NCI-H2227 (cell line): Measurements from ENCODE around the gene GUCY1A2.
"Not testable (repeated sequence)": the region's sequence is repeated elsewhere in the genome, so short reads cannot be mapped to it uniquely, and the experiment has no call there.

Source experiments
- DNase-seq: peaks from one replicate; lab custom pipeline; 2025; ENCODE audit not compliant: unreplicated experiment; lab: John Stamatoyannopoulos, UW

GUCY1A2 gene

DNA sequence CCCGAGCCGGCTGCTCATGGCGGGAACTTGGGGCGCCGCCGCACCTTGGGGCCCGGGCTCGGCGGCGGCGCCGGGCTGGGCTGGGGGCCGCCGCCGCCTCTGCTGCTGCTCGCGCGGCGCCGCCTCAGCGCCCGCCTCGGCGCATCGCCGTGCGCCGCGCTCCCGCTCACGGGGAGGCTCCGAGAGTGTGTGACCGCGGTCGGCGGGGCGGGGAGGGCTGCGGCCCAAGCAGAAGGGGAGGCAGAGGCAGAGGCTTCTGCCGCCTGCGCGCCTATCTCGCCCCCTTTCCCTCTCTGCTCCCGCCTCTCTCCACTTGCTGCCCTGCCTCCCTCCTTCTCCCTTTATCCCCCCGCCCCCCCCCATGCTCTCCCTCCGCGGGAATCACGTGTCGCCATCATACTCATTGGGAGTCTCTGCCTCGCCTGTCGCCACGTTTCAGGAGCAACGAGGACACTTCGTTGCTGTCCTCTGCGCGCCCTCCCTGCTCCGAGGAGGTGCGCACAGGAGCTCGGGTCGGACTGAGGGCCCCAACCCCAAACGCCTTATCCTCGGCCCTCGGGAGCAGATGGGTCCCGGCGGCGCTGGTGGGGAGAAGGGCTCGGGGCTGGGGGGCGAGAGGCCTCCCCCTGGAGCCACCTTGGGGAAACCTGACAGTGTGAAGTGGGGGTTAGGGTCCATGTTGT is at the start of gene GUCY1A2:
TSS of gene GUCY1A2 (minus strand) at position 258 of the 683 bp plus-strand sequence. CDS start 421 bp downstream, outside the sequence.
- peak; percentile 70 for DNase-seq

- DNase-seq: no peak
Observed at GRCh38 chr11:107054391-107054790, 36.1 kb upstream of the GUCY1A2 start.

- DNase-seq: not testable (repeated sequence)
Observed at GRCh38 chr11:107051332-107051731, 33.1 kb upstream of the GUCY1A2 start.

DNA sequence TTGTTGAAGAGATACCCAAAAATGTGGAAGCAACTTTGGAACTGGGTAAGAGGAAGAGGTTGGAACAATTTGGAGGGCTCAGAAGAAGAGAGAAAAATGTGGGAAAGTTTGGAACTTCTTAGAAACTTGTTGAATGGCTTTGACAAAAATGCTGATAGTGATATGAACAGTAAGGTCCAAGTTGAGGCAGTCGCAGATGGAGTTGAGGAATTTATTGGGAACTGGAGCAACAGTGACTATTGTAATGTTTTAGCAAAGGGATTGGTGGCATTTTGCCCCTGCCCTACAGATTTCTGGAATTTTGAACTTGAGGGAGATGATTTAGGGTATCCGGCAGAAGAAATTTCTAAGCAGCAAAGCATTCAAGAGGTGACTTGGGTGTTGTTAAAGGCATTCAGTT is 32.6 kb upstream of the GUCY1A2 start:
- not testable (repeated sequence) for DNase-seq

- no peak for DNase-seq
Observed at GRCh38 chr11:107050121-107050520, 31.8 kb upstream of the GUCY1A2 start.

GRCh38 chr11:107044503-107044902 is 26.2 kb upstream of the GUCY1A2 start:
- no peak for DNase-seq

GRCh38 chr11:107043242-107044006 is 25.1 kb upstream of the GUCY1A2 start:
- DNase-seq: no peak

GRCh38 chr11:107042748-107043147 is 24.5 kb upstream of the GUCY1A2 start:
- DNase-seq: no peak

- DNase-seq: no peak
Observed at GRCh38 chr11:107041088-107041444, 22.8 kb upstream of the GUCY1A2 start.

DNA sequence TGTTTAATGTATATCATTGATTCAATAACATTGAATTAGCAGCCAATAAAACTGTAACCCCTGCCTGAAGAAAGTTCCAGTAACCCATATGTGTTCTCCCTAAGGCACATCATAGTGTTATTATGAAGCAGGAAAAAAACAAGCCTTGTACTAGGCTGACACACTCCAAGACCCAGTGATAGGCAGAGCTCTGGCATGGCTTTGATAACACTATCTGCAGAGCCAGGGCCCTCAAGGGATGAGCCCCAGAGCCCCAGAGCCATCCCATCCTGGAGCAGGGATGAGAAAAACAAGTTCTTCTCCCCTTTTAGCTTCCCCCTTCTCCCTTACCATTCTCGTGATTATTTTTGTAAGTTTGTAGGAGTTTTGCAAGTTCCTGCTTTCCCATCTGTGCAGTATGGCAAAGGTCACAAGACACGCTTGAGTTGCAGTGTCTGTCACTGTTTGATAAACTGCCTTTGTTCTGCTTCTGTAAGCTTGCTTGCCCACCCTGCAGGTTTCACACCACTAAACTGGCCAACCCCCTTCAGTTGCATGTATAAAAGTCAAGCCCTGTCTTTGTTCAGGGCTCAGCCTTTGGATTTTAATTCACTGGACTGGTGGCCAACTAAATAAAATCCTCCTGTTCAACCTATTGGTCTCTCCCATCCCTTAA is 22.3 kb upstream of the GUCY1A2 start:
- DNase-seq: no peak

DNA sequence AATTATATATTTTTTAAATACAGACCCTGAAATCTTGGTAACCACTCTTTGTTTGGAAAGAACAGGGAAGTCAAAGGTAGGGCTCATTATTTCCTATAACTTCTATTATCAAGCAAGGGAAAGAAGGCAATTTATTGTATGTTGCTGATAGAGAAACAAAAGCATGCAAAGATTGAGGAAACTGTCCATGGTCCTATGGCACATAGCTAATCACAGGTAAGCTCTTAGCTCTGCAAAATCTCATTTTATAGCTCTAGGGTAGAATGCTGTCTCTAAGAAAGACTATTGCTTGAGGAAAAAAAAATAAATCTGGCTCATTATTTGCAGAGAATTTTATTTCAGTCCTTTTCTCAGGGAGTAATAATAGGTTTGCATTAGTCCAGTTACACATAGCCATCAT is 7.4 kb upstream of the GUCY1A2 start:
- DNase-seq: no peak

GRCh38 chr11:107020594-107020993 is 2.3 kb upstream of the GUCY1A2 start:
- no peak for DNase-seq

DNA sequence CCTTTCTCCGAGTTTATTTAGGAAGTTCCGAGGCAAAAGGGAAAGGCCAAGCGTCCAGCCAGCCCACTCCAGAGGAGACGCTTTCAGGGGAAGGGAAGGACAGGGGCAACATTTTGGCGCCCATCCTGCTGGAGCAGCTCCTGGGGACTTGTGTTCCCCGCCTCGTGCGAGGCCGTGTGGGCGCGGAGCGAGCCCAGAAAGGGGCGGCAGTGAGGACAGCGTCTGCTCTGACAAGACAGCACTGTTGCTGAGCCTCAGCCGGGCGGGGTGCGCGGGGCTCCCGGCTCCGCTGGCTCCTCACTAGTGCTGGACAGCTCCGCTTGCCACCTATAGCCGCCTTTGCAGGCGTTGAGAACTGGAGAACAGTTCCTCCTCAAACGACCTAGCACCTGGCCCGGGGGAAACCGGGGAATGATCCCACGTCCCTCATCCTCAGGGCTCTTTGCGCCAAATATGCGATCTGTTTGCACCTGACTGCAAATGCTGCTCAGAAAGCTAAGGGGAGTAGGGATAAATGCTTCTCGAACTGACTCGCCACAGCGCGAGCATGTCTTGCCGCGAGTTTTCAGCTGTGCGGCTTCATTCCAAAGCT is 722 bp upstream of the GUCY1A2 start:
- peak; percentile 52 for DNase-seq

- DNase-seq: peak; percentile 76
Observed at GRCh38 chr11:107017433-107018218, 650 bp downstream of the GUCY1A2 start.

DNA sequence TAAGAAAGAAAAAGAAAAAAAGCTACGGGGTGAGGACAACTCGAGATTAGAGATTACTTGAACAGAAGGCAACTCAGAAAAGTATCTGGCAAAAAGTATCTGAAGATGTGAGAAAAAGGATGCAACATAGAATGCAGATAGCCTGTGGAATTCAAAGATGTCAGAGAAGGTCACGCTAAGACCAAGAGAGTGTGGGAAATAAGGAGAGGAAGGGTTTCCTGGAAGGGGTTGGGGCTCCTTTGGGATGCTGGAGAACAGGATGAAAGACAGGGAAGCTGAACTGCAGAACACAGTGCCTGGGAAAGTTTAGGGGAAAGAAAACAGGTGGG is 1.2 kb downstream of the GUCY1A2 start:
- DNase-seq: no peak

DNA sequence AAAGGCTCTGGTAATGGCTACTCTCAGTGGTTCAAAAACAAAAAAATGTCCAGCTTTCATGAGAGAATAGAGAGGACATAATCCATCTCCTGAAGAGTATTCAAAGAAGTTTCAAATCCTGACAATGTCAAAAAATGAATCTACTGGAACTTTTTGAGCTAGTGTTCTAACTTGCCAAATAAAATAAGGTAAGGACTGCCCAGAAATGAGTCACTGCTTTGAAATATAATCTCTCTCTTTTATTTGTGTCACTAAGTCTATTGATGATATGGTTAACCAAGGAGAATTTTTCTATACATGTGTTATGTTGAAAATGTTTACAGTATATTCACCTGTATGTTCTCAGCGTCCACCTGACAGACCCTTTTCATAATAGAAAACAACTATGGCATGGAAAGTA is 3.4 kb downstream of the GUCY1A2 start:
- no peak for DNase-seq

- no peak for DNase-seq
Observed at GRCh38 chr11:107011977-107012376, 6.3 kb downstream of the GUCY1A2 start.

GRCh38 chr11:107009190-107009589 is 9.1 kb downstream of the GUCY1A2 start:
- DNase-seq: no peak

GRCh38 chr11:107006076-107006833 is 12.0 kb downstream of the GUCY1A2 start:
- DNase-seq: no peak

DNA sequence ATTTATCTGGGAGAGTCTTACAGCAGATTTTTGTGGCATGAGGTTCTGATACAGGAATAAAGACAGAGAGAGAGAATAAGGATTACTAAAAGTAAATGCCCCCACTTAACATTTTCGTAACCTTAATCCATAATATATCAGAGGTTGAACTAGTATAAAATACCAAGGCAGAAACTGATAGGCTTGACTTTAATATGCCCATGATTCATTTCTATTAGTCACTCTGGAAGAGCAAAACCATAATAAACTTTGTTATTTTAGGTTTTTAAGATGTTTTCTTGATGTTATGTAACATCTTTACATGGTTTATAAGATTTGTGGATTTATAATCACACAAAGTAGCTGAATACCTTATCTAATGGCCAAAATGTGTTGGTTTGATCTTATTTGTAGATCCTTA is 19.1 kb downstream of the GUCY1A2 start:
- no peak for DNase-seq

DNA sequence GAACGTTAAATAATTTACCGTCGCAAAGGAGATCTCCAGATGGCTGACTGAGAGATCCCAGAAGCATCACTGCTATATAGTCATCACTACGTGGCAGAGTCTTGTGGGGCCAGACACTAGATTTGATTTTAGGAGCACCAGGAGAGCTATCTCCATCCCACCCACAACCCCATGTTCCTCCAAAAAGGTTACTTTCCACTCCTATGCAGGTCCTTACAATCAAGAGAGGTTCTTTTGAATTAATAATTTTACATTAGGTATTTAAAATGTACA is 19.4 kb downstream of the GUCY1A2 start:
- no peak for DNase-seq
